ENCODE results near the gene PROKR1.

DNA sequence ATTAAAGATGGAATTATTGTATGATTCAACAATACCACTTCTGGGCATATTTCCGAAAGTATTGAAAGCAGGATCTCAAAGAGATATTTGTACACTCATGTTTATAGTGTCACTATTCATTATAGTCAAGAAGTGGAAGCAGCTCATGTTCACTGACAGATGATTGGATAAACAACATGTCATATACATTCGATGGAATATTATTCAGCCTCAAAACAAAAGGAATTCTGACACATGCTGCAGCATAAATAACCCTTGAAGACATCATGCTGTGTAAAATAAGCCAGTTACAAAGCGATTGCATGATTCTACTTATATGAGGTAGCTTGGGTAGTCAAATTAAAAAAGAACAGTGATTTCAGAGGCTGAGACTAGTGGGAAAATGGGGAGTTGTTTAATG, 39.3 kb upstream of the PROKR1 start:
- TF ChIP-seq POLR2A (IDR thresholded peaks at IDR 0.05) = no peak
- TF ChIP-seq, protein P1, sequence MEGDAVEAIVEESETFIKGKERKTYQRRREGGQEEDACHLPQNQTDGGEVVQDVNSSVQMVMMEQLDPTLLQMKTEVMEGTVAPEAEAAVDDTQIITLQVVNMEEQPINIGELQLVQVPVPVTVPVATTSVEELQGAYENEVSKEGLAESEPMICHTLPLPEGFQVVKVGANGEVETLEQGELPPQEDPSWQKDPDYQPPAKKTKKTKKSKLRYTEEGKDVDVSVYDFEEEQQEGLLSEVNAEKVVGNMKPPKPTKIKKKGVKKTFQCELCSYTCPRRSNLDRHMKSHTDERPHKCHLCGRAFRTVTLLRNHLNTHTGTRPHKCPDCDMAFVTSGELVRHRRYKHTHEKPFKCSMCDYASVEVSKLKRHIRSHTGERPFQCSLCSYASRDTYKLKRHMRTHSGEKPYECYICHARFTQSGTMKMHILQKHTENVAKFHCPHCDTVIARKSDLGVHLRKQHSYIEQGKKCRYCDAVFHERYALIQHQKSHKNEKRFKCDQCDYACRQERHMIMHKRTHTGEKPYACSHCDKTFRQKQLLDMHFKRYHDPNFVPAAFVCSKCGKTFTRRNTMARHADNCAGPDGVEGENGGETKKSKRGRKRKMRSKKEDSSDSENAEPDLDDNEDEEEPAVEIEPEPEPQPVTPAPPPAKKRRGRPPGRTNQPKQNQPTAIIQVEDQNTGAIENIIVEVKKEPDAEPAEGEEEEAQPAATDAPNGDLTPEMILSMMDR (IDR thresholded peaks at IDR 0.05) = no peak
